Measurements from ENCODE around the gene FOXN3. TPM values are rescaled to one million over a fixed set of nuclear protein-coding genes. Genes with fewer than 3 reads are reported as not detected.

Gene FOXN3
- total RNA-seq, 1 donor from 2014 or later: 108 TPM

GRCh38 chr14:89232265-89233070 lies 184.6 kb downstream of the FOXN3 start:
- Mint-ChIP-seq H3K36me3 (ENCODE audit: low read depth, unreplicated experiment) (peaks cover 11% of the 10 kb centered on the region), H3K27me3 (ENCODE audit: unreplicated experiment) (peaks cover 6% of the 10 kb centered on the region), H3K9me3 (ENCODE audit: unreplicated experiment) (no peaks in the 10 kb centered on the region), H3K4me3 (ENCODE audit: unreplicated experiment) (no peak overlapping the region), H3K27ac (ENCODE audit: unreplicated experiment) (no peak overlapping the region), H3K4me1 (ENCODE audit: unreplicated experiment) (peaks cover 13% of the 10 kb centered on the region)
- TF ChIP-seq CTCF (IDR thresholded peaks at IDR 0.05; ENCODE audit: unreplicated experiment): no peak
- no peak for DNase-seq (ENCODE audit: low spot score)

DNA sequence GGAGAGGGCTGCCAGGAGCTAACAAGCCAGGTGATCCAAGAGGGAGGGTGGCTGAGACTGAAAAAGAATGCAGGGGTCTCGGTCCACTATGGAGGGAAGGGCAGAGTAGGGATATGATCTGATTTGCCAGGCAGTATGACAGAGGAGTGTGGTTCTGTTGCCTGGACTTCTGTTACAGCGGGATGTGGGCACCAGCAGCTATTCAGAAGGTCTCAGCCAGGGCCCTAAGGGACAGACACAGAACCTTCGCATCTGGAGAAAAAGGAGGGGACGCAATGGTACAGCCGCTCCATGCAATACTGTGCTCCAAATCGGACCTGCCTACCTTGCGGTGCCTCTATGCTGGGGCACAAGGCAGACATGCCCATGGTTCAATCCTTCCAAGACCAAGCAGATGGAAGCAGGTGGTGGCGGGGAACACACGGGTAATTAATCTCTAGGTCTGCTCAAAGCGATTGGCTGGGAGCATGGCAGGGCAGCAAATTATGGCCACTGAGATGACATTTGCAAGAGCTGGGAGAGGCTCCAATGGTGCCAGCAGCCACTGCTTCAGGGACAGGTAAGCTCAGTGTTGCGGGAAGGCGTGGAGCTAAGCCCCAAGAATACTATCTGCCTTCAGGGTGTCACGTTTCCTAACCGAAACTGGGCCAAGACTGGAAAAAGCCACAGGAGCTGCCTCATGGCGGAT lies 185.5 kb downstream of the FOXN3 start:
- Mint-ChIP-seq H3K27me3 (ENCODE audit: unreplicated experiment) (peaks cover 6% of the 10 kb centered on the region), H3K4me1 (ENCODE audit: unreplicated experiment) (peaks cover 13% of the 10 kb centered on the region), H3K27ac (ENCODE audit: unreplicated experiment) (no peak overlapping the region), H3K4me3 (ENCODE audit: unreplicated experiment) (no peak overlapping the region), H3K36me3 (ENCODE audit: low read depth, unreplicated experiment) (peaks cover 11% of the 10 kb centered on the region), H3K9me3 (ENCODE audit: unreplicated experiment) (no peaks in the 10 kb centered on the region)
- TF ChIP-seq CTCF (IDR thresholded peaks at IDR 0.05; ENCODE audit: unreplicated experiment): no peak
- no peak for DNase-seq (ENCODE audit: low spot score)

- peaks cover 2% of the 10 kb centered on the region for H3K27me3 Mint-ChIP-seq (ENCODE audit: unreplicated experiment)
- H3K4me3 Mint-ChIP-seq (ENCODE audit: unreplicated experiment): no peak overlapping the region
- H3K27ac Mint-ChIP-seq (ENCODE audit: unreplicated experiment): no peak overlapping the region
- H3K4me1 Mint-ChIP-seq (ENCODE audit: unreplicated experiment): peaks cover 16% of the 10 kb centered on the region
- TF ChIP-seq CTCF (IDR thresholded peaks at IDR 0.05; ENCODE audit: unreplicated experiment): no peak
- no peaks in the 10 kb centered on the region for H3K9me3 Mint-ChIP-seq (ENCODE audit: unreplicated experiment)
- no peaks in the 10 kb centered on the region for H3K36me3 Mint-ChIP-seq (ENCODE audit: low read depth, unreplicated experiment)
- no peak for DNase-seq (ENCODE audit: low spot score)
Observed at GRCh38 chr14:89228921-89229639, 188.0 kb downstream of the FOXN3 start.

- Mint-ChIP-seq H3K27me3 (ENCODE audit: unreplicated experiment) (peaks cover 2% of the 10 kb centered on the region), H3K27ac (ENCODE audit: unreplicated experiment) (no peak overlapping the region), H3K4me3 (ENCODE audit: unreplicated experiment) (no peak overlapping the region), H3K4me1 (ENCODE audit: unreplicated experiment) (peaks cover 10% of the 10 kb centered on the region), H3K9me3 (ENCODE audit: unreplicated experiment) (no peaks in the 10 kb centered on the region), H3K36me3 (ENCODE audit: low read depth, unreplicated experiment) (no peaks in the 10 kb centered on the region)
- TF ChIP-seq CTCF (IDR thresholded peaks at IDR 0.05; ENCODE audit: unreplicated experiment): no peak
- no peak for DNase-seq (ENCODE audit: low spot score)
Observed at GRCh38 chr14:89227496-89227836, 189.6 kb downstream of the FOXN3 start.

Data from endothelial cell (in vitro differentiated cells).